ENCODE data around the gene CD63. TPM values are rescaled to one million over a fixed set of nuclear protein-coding genes. Genes with fewer than 3 reads are reported as not detected.

Gene CD63
- total RNA-seq, 6 donors from 2014 or later, result 399 to 1,448 (median 972) TPM

- Histone ChIP-seq H3K27me3 (no peaks in the 10 kb centered on the region), H3K4me3 (no peak overlapping the region), H3K4me1 (peaks cover 14 to 21% (median 18%) of the 10 kb centered on the region in 4 donors), H3K9me3 (no peaks in the 10 kb centered on the region), H3K27ac (no peak overlapping the region), H3K36me3 (no peaks in the 10 kb centered on the region)
- TF ChIP-seq EP300 (IDR thresholded peaks at IDR 0.05) (no peak), POLR2AphosphoS5 (IDR thresholded peaks at IDR 0.05) (no peak), POLR2A (IDR thresholded peaks at IDR 0.05) (no peak), CTCF (IDR thresholded peaks at IDR 0.05) (no peak)
- WGBS, 2 donors, result 54 to 58% methylated on average over 3 of the region's 3 CpGs
- DNase-seq (peak in 1 of 2 donors; percentile 14), ATAC-seq (ENCODE audit: low FRiP score in 2 of 2) (no peak)
Observed at GRCh38 chr12:55736076-55736475, 7.3 kb upstream of the CD63 start.

DNA sequence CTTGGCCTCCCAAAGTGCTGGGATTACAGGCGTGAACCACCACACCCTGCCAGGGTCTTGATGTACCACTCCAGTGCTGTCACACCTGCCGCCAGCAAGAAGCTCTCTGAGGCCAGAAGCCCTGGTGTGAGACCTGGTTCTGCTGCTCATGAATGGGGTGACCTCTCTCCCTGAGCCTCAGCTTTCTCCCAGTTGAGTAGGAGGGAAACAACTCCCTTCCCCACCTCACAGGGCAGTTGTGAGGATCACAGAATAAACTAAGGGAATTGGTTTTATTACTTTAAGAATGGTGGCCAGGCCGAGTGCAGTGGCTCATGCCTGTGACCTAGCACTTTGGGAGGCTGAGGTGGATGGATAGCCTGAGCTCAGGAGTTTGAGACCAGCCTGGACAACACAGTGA, 5.8 kb upstream of the CD63 start:
- TF ChIP-seq POLR2AphosphoS5 (IDR thresholded peaks at IDR 0.05) (no peak), EP300 (IDR thresholded peaks at IDR 0.05) (no peak), POLR2A (IDR thresholded peaks at IDR 0.05) (no peak), CTCF (IDR thresholded peaks at IDR 0.05) (no peak)
- Histone ChIP-seq H3K4me3 (no peak overlapping the region), H3K27ac (no peak overlapping the region), H3K27me3 (no peaks in the 10 kb centered on the region), H3K36me3 (no peaks in the 10 kb centered on the region), H3K9me3 (no peaks in the 10 kb centered on the region), H3K4me1 (peaks cover 26 to 35% (median 32%) of the 10 kb centered on the region in 4 donors)
- peak in 1 of 2 donors; percentile 9 for DNase-seq
- ATAC-seq (ENCODE audit: low FRiP score in 2 of 2), result no peak
- WGBS, 2 donors, result 93 to 100% methylated on average over 1 to 3 of the region's 3 CpGs

- H3K9me3 ChIP-seq, result no peaks in the 10 kb centered on the region
- TF ChIP-seq POLR2A (IDR thresholded peaks at IDR 0.05), result no peak
- TF ChIP-seq POLR2AphosphoS5 (IDR thresholded peaks at IDR 0.05), result no peak
- TF ChIP-seq EP300 (IDR thresholded peaks at IDR 0.05), result no peak
- TF ChIP-seq CTCF (IDR thresholded peaks at IDR 0.05), result no peak
- DNase-seq (peak in 1 of 2 donors; percentile 8), ATAC-seq (ENCODE audit: low FRiP score in 2 of 2) (no peak)
- no peak overlapping the region for H3K4me3 ChIP-seq
- WGBS, 2 donors, result 74 to 77% methylated on average over 2 of the region's 2 CpGs
- no peaks in the 10 kb centered on the region for H3K36me3 ChIP-seq
- H3K4me1 ChIP-seq, result peaks cover 26 to 41% (median 32%) of the 10 kb centered on the region in 4 donors
- no peak overlapping the region for H3K27ac ChIP-seq
- no peaks in the 10 kb centered on the region for H3K27me3 ChIP-seq
Observed at GRCh38 chr12:55733858-55734257, 5.0 kb upstream of the CD63 start.

DNA sequence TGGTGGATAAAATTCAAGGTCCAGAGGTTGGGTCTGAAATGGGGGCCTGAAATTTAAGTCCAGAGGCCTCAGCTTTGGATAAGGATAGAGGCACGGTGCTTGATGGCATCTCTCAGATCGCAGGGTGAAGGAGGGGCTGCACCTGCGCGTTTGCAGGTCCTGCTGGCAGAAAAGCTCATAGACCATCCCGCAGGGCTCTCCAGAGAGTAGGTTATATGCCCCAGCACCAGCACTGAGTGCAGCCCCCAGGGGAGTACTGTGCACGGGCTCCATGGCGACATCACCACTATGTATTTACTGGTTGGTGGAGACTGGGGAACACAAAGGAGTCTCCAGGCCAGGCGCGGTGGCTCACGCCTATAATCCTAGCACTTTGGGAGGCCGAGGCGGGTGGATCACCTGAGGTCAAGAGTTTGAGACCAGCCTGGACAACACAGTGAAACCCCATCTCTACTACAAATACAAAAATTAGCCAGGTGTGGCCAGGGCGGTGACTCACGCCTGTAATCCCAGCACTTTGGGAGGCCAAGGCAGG, 4.3 kb upstream of the CD63 start:
- Histone ChIP-seq H3K27ac (no peak overlapping the region), H3K27me3 (no peaks in the 10 kb centered on the region), H3K4me1 (peaks cover 24 to 36% (median 27%) of the 10 kb centered on the region in 4 donors), H3K9me3 (no peaks in the 10 kb centered on the region), H3K36me3 (no peaks in the 10 kb centered on the region), H3K4me3 (no peak overlapping the region)
- WGBS, 2 donors, result 93% methylated on average over 12 to 14 of the region's 14 CpGs
- ATAC-seq (ENCODE audit: low FRiP score in 2 of 2) (no peak), DNase-seq (peak in 1 of 2 donors; percentile 19)
- TF ChIP-seq POLR2A (IDR thresholded peaks at IDR 0.05) (no peak), EP300 (IDR thresholded peaks at IDR 0.05) (no peak), CTCF (IDR thresholded peaks at IDR 0.05) (no peak)

- H3K27me3 ChIP-seq, result no peaks in the 10 kb centered on the region
- 79 to 86% methylated on average over 4 of the region's 4 CpGs for WGBS, 2 donors
- TF ChIP-seq POLR2A (IDR thresholded peaks at IDR 0.05) (no peak), POLR2AphosphoS5 (IDR thresholded peaks at IDR 0.05) (no peak), EP300 (IDR thresholded peaks at IDR 0.05) (no peak), CTCF (IDR thresholded peaks at IDR 0.05) (no peak)
- no peaks in the 10 kb centered on the region for H3K9me3 ChIP-seq
- peaks cover 0 to under 1% (median 0%) of the 10 kb centered on the region in 4 donors for H3K36me3 ChIP-seq
- ATAC-seq (ENCODE audit: low FRiP score in 2 of 2) (no peak), DNase-seq (no peak)
- H3K4me1 ChIP-seq, result peaks cover 20 to 35% (median 26%) of the 10 kb centered on the region in 4 donors
- no peak overlapping the region for H3K27ac ChIP-seq
- H3K4me3 ChIP-seq, result no peak overlapping the region
Observed at GRCh38 chr12:55732288-55732687, 3.5 kb upstream of the CD63 start.
